GM18873 (cell line): ENCODE measurements around the gene RABIF.
"Not testable (repeated sequence)": the region's sequence is repeated elsewhere in the genome, so short reads cannot be mapped to it uniquely, and the experiment has no call there.

Source experiments
- ATAC-seq: cut with Tn5 transposase; IDR thresholded peaks from one replicate; pipeline ENCODE4 v1.9.1; 2021; ENCODE audit warnings: mild to moderate bottlenecking, moderate library complexity, moderate number of reproducible peaks; ENCODE audit not compliant: unreplicated experiment, low FRiP score

The RABIF gene

GRCh38 chr1:202888531-202889360, at the start of gene RABIF:
Gene RABIF, minus strand, starts transcription at chr1:202889149. Its CDS starts 51 bp downstream, at chr1:202889098.
- ATAC-seq: peak; percentile 89

DNA sequence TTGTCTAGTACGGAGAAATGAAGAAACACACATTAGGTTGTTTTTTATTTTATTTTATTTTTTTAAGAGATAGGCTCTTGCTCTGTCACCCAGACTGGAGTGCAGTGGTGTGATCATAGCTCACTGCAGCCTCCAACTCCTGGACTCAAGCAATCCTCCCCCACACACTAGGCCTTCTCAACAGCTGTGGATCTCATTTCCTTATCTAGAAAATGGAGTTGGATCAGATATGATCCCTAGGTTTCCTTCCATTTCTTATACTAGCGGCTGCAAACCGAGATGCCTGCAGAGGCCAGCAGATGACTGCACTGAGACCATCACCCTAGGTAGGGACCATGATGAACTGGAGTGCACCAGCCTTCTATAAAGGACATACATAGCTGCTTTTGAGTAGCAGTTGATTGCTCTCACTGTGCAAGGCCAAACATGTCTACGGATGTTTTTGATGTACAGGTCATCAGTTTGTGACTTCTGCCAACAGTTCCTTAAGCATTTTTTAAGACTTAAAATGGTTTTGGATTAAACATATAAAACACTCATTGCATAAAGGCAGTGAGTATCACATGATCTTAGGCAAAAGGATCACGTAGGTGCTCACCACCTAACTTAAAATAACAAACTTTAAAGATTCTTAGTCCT, 49.5 kb upstream of the RABIF start:
- no peak for ATAC-seq

DNA sequence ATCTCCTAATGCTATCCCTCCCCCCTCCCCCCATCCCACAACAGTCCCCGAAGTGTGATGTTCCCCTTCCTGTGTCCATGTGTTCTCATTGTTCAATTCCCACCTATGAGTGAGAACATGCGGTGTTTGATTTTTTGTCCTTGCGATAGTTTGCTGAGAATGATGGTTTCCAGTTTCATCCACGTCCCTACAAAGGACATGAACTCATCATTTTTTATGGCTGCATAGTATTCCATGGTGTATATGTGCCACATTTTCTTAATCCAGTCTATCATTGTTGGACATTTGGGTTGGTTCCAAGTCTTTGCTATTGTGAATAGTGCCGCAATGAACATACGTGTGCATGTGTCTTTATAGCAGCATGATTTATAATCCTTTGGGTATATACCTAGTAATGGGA, 47.5 kb upstream of the RABIF start:
- ATAC-seq: not testable (repeated sequence)

DNA sequence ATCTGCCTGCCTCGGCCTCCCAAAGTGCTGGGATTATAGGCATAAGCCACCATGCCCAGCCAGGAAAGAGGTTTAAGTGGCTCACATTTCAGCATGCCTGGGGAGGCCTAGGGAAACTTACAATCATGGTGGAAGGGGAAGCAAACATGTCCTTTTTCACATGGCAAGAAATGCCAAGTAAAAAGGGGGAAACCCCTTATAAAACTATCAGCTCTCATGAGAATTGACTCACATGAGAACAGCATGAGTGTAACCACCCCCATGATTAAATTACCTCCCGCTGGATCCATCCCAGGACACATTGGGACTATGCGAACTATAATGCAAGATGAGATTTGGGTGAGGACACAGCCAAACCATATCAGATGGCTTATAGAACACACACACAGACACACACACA, 46.9 kb upstream of the RABIF start:
- ATAC-seq: no peak

DNA sequence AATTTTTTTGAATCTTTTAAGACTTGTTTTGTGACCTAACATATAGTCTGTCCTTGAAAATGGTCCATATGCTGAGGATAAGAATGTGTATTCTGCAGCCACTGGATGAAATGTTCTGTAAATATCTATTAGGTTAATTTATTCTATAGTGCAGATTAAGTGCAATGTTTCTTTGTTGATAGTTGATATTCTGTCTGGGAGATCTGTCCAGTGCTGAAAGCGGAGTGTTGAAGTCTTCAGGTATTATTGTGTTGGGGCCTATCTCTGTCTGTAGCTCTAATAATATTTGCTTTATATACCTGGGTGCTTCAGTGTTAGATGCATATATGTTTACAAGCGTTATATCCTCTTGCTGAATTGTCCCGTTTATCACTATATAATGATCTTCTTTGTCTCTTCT, 45.8 kb upstream of the RABIF start:
- no peak for ATAC-seq

DNA sequence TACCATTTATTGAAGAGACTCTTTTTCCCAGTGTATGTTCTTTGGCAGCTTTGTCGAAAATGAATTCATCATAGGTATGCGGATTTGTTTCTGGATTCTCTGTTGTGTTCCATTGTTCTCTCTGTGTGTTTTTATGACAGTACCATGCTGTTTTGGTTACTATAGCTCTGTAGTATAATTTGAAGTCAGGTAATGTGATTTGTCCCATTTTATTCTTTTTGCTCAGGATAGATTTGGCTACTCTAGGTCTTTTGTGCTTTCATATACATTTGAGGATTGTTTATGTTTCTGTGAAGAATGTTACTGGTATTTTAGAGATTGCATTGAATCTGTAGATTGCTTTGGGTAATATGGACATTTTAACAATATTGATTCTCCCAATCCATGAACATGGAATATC, 43.5 kb upstream of the RABIF start:
- no peak for ATAC-seq

GRCh38 chr1:202926581-202927491, 37.9 kb upstream of the RABIF start, which contains the start of gene KLHL12:
Gene KLHL12, minus strand, starts transcription at chr1:202927234. Its CDS starts 2,072 bp downstream, at chr1:202925162.
- ATAC-seq: peak; percentile 76

- no peak for ATAC-seq
These were observed 34.6 kb upstream of the RABIF start for GRCh38 chr1:202923533-202923932.

GRCh38 chr1:202919615-202920014, 30.7 kb upstream of the RABIF start:
- ATAC-seq: no peak

DNA sequence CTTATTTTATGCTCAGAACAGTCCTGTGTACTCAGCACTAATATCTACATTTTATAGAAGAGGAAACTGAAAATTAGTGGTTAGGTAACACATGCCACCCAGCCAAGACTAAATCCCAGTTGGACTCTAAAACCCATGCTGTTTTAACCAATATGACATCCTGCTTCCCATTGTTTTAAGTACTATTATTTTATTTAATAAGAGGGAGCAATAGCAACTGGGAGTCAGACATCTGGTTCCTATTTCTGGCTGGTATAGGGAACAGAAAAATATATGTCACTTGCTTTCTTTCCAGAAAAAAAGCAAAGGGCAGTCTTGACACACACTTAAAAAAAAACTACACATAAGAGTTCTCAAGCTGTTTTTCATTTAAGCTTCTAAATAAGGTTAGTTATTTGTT, 26.2 kb upstream of the RABIF start:
- no peak for ATAC-seq

GRCh38 chr1:202912476-202912875, 23.5 kb upstream of the RABIF start:
- not testable (repeated sequence) for ATAC-seq

GRCh38 chr1:202909494-202909893, 20.5 kb upstream of the RABIF start:
- ATAC-seq: no peak

DNA sequence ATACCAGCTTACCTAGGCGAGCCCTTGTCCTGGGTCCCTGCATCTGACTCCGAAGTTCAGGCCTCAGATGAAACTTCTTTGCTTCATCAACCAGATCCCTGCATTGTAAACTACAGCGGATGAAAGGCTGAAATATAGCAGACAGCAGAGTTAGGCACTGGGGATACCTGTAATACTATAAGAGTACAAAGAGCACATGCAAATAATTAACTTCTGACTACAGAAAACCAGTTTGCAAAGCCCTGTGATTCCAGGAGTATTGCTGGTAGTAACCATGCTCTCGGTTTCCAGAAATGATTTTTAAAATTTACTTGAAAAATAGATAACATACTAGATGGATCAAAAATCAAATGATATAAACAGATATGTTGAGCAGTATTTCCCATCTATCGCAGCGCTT, 20.0 kb upstream of the RABIF start:
- no peak for ATAC-seq

- no peak for ATAC-seq
These were observed 16.4 kb upstream of the RABIF start for GRCh38 chr1:202905331-202905730.

GRCh38 chr1:202903808-202904207, 14.9 kb upstream of the RABIF start:
- ATAC-seq: not testable (repeated sequence)

- ATAC-seq: no peak
These were observed 12.6 kb upstream of the RABIF start for GRCh38 chr1:202901555-202901954.

DNA sequence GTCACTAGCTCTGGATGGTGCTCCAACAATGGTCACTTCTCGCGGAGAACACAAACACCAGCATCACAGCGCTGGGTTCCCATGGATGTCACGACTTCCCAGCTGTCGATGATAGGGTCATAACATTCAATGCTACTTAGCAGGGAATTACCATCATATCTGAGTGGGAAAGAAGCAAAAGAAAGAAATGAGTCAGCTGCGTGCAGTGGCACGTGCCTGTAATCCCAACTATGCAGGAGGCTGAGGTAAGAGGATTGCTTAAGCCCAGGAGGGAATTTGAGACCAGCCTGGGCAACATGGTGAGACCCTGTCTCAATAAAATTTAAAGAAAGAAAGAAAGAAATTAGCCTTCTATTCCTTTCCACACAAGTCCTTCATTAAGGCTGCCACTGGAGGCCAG, 3.6 kb upstream of the RABIF start:
- no peak for ATAC-seq

GRCh38 chr1:202890392-202890791, 1.4 kb upstream of the RABIF start:
- ATAC-seq: no peak

- no peak for ATAC-seq
These were observed 773 bp downstream of the RABIF start for GRCh38 chr1:202888221-202888530.

- ATAC-seq: no peak
These were observed 7.9 kb downstream of the RABIF start for GRCh38 chr1:202880961-202881460.

GRCh38 chr1:202880062-202880461, 8.9 kb downstream of the RABIF start:
- ATAC-seq: no peak
